Activated naive CD4-positive, alpha-beta T cell treated with anti-CD3 and anti-CD28 coated beads, Interleukin-2, amount 50 U/mL, for 24 hours (primary cell): ENCODE measurements around the gene ASB10.

ENCODE experiments used
- H3K27ac Mint-ChIP-seq: one replicate; pipeline ENCODE4 v1.8.0; 2021; ENCODE audit warnings: mild to moderate bottlenecking, mixed read lengths
- H3K27me3 Mint-ChIP-seq: one replicate; pipeline ENCODE4 v1.8.0; 2021; ENCODE audit warnings: mixed read lengths
- H3K36me3 Mint-ChIP-seq: one replicate; pipeline ENCODE4 v1.8.0; 2021; ENCODE audit warnings: mixed read lengths
- H3K4me1 Mint-ChIP-seq: one replicate; pipeline ENCODE4 v1.8.0; 2021; ENCODE audit warnings: mixed read lengths
- H3K4me3 Mint-ChIP-seq: one replicate; pipeline ENCODE4 v1.8.0; 2021; ENCODE audit warnings: mild to moderate bottlenecking, mixed read lengths
- H3K9me3 Mint-ChIP-seq: one replicate; pipeline ENCODE4 v1.8.0; 2021; ENCODE audit warnings: mixed read lengths

Gene ASB10

DNA sequence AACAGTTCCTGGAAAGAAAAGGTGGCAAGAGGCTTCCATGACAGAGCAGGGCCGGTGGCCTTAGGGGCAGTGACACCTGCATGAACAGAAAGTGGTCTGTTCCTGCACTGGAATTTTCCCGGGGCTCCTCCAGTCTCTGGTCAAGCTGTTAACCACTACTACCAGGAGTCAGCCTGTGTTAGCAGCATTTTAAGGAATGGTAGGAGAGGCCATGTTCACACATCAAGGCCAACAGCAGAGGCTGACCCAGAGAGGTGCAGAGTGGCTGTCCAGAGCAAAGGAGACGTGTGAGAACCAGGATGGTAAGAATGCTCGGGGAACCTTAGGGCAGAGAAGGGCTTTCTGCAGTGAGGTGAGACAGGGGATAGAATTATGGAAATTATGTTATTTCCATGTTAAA lies 14.7 kb upstream of the ASB10 start:
- no peak overlapping the region for H3K27ac Mint-ChIP-seq
- H3K4me1 Mint-ChIP-seq = peaks cover 9% of the 10 kb centered on the region

DNA sequence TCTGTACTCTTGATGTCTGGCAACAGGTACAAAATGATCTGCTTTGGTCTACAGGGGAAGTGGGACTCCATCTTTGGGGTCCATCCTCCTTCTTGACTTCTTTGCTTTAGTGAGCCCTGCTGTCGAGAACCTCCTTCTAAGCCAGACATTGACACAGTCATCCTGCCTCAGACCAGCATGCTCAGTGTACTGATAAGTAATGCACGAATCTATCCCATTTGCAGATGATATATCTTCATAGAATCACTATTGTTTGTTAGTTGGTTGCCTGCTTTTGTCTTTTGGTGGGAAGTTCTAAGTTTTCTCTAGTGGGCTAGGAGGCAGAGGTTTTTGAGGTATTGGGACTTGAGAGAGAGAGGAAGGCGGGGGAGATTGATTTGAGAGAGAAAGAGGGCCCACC lies 14.3 kb upstream of the ASB10 start:
- no peaks in the 10 kb centered on the region for H3K36me3 Mint-ChIP-seq

More for the DNA sequence above, 14.7 kb upstream of the ASB10 start:
- H3K4me3 Mint-ChIP-seq = no peak overlapping the region
- H3K36me3 Mint-ChIP-seq = no peaks in the 10 kb centered on the region
- no peaks in the 10 kb centered on the region for H3K27me3 Mint-ChIP-seq
- H3K9me3 Mint-ChIP-seq = no peaks in the 10 kb centered on the region

DNA sequence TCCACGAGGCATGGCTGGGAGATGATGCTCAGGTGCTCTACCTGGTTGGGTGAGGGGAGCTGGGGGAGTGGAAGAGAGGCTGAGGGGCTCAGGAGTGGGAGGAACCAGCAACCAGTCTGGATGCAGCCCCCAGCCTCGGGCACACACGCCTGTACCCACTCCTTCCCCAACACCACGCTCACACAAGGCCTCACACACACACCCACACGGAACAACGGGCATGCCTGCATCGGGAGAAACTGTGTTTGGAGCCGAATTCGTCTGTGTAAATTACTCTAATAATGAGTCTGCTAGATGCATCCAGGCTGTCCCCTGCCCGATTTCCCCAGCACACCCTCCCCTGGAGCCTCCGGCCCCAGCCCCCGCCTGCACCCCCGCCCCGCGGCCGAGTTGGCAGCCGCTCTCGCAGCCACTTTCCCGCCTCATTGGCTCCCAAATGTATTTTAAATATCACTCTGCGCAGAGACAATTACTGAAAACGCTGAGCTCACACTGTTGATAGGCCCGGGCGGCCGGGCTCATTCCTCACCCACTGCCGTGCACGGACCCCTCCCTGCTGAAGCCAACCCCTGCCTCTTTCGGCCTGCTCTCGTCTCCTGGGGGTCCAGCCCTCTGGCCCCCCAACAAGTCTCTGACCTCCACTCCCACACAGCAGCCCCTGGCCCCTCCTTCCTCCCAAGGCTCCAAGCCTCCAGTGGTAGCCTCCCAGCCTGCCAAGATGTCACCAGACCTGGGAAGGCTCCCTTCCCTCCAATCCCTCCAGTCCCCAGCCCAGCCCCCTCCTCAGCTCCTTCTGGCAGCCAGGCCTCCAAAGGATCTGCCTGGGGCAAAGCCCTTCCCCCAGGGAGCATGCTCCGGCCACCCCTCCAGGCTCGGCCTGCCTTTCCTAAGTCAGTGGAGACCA lies 12.1 kb upstream of the ASB10 start:
- Mint-ChIP-seq H3K27ac (no peak overlapping the region), H3K9me3 (no peaks in the 10 kb centered on the region), H3K4me1 (no peaks in the 10 kb centered on the region), H3K27me3 (peaks cover 5% of the 10 kb centered on the region), H3K36me3 (no peaks in the 10 kb centered on the region), H3K4me3 (no peak overlapping the region)

More for the DNA sequence above, 14.3 kb upstream of the ASB10 start:
- H3K9me3 Mint-ChIP-seq = no peaks in the 10 kb centered on the region
- H3K27me3 Mint-ChIP-seq = no peaks in the 10 kb centered on the region
- H3K4me1 Mint-ChIP-seq = peaks cover 5% of the 10 kb centered on the region
- no peak overlapping the region for H3K4me3 Mint-ChIP-seq
- no peak overlapping the region for H3K27ac Mint-ChIP-seq

DNA sequence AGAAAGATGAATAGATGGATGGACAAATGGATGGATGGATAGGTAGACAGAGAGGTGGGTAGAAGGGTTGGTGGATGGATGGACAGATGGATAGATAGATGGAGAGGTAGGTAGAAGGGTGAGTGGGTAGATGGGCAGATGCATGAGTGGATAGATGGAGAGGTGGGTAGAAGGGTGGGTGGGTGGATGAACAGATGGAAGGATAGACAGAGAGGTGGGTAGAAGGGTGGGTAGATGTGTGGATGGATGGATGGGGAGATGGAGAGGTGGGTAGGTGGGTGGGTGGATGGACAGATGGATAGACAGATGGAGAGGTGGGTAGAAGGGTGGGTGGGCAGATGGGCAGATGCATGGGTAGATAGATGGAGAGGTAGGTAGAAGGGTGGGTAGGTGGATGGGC lies 10.9 kb upstream of the ASB10 start:
- Mint-ChIP-seq H3K9me3 (no peaks in the 10 kb centered on the region), H3K27ac (no peak overlapping the region), H3K4me1 (no peaks in the 10 kb centered on the region), H3K27me3 (peaks cover 5% of the 10 kb centered on the region), H3K36me3 (no peaks in the 10 kb centered on the region), H3K4me3 (no peak overlapping the region)

DNA sequence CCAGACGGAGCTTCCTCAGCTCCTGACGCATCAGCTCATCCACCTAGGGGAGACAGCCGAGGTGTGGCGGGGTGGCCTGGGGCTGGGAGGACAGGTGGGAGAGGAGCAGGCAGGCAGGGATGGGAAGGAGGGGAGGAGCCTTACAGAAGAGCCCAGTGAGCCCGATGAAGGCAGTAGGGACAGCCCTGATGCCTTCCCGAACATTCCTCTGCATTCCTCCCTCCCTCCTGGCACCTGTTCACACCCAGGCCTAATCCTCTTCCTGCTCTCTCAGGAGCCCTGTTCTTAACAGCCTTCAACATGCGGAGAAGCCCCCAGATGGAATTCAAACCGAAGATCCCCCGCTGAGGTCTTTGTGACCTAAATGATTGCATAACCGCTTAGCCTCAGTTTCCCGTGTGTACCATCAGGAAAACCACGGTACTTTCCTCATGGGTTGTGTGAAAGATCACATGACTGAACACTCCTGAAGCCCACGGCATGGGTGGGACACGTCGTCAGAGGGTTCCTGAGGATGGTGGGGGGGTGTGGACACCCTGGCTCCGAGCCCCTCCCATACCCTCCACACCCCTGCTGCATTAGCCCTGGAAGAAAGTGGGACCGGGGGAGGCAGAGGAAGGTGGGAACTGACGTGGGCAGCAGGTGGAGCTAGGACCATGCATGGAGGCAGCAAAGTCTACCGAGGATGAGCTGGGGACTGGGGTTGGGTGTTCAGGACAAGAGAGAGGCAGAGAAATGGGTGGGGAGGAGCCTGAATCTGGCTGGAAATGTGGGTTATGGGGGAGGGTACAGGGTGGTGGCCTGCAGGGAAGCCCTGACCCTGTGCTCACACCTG lies 8.8 kb upstream of the ASB10 start:
- Mint-ChIP-seq H3K9me3 (no peaks in the 10 kb centered on the region), H3K4me1 (no peaks in the 10 kb centered on the region), H3K36me3 (no peaks in the 10 kb centered on the region), H3K27ac (no peak overlapping the region), H3K4me3 (no peak overlapping the region), H3K27me3 (peaks cover 5% of the 10 kb centered on the region)

DNA sequence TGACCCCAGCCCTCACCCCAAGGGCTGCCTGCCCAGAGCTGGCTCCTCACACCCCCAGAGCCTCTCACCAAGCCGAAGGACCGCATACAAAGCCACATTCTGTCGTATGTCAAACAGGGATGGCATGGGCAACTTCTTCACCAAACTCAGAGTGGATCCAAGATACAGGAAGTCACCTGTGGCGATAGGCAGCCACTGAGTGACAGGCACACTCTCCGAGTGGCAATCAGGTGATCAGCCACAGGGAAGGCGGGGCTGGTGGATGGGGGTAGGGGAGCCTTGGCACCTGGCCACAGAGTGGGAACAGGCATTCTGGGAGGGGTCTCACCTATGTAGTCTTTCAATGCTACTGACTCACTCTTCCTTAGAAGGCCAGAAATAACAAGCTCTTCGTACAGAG lies 7.1 kb upstream of the ASB10 start:
- Mint-ChIP-seq H3K4me1 (no peaks in the 10 kb centered on the region), H3K9me3 (no peaks in the 10 kb centered on the region), H3K4me3 (no peak overlapping the region), H3K27ac (no peak overlapping the region), H3K36me3 (no peaks in the 10 kb centered on the region), H3K27me3 (peaks cover 7% of the 10 kb centered on the region)

DNA sequence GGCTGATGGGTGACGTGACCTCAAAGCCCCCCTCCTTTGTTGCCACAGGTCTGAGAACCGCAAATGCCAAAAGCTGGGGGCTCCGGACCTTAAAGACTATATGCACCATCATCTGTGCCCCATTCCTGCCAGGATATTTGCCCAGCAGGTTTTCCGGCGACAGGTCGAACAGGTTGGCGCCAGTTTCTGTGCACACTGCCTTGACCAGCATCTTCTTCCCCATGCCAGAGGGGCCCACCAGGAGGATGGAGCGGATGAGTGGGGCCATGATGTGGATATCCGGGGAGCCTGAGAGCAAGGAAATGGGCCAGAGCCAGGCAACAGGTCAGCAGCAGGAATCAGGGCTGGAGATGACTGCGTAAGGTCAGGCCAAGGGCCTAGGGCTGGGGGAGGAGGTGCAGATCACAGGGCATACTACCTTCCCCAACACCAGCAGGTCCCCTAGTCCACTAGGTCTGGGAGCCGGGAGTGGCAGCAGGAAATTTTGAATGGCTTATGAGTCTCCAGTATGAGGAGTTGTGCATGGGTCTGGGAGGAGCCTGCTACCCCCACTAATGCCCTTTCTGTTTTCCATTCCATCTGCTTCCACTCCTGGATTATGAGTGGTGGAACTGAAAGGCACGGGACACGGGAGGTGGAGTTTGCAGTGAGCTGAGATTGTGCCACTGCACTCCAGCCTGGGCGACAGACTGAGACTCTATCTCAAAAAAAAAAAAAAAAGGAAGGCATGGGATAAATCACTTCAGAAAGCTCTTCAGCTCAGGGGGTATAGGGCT lies 6.3 kb upstream of the ASB10 start:
- Mint-ChIP-seq H3K36me3 (no peaks in the 10 kb centered on the region), H3K27ac (no peak overlapping the region), H3K4me3 (no peak overlapping the region), H3K4me1 (no peaks in the 10 kb centered on the region), H3K27me3 (peaks cover 7% of the 10 kb centered on the region), H3K9me3 (no peaks in the 10 kb centered on the region)

DNA sequence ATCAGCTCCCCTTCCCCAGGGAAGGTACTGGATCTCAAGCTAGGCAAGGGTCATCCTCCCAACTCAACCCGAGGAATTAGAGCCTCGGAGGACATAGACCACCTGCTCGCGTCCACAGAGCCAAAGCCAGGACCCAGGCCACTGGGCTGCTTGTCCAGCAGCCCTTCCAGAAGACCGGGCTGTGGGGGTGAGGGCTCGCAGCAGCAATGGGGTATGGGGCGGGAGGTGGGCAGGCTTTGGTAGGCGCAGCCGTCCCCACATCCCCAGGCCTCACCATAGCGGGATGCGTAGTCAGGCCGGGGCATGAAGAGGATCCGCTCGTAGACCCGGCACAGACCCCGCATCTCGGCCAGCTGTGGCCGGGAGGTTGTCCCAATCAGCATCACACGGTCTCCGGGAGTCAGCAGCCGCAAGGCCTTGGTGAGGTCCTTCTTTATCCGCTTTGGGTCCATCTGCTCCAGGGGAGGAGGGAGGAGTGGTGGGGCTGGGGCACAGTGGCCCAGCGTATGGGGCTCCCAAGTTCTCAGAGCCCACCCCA lies 5.0 kb upstream of the ASB10 start:
- Mint-ChIP-seq H3K9me3 (no peaks in the 10 kb centered on the region), H3K4me3 (no peak overlapping the region), H3K27me3 (peaks cover 7% of the 10 kb centered on the region), H3K4me1 (no peaks in the 10 kb centered on the region), H3K27ac (no peak overlapping the region), H3K36me3 (no peaks in the 10 kb centered on the region)

DNA sequence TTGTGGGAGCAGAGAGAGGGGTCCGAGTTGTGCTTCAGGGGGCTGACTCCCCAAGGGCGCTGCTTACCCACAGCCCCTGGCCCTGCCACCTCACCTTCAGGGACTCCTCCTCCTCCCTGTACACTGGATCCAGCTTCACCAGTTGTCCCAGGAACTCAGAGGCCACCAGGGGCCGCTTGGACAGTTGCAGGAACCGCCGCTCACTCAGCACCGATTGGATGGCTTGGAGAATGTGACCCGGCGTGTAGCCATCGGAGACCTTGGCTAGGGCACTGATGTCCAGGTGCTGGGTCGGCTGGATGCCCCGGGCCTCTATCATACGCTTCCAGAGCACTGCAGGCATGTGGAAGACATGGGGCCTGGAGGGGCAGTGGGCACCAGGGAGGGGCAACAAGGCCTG lies 4.5 kb upstream of the ASB10 start:
- Mint-ChIP-seq H3K4me1 (no peaks in the 10 kb centered on the region), H3K4me3 (no peak overlapping the region), H3K27me3 (peaks cover 7% of the 10 kb centered on the region), H3K27ac (no peak overlapping the region), H3K36me3 (no peaks in the 10 kb centered on the region), H3K9me3 (no peaks in the 10 kb centered on the region)

DNA sequence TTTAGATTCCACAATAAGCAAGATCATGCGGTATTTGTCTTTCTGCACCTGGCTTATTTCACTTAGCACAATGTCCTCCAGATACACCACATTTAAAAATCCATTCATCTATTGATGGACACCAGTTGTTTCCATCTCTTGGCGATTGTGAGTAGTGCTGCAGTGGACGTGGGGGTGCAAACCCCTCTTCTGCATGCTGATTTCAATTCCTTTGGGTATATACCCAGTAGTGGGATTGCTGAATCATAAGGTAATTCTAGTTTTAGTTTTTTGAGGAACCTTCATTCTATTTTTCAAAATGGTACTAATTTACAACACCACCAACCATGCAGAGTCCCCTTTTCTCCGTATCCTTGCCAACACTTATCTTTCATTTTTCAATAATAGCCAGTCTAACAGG lies 2.0 kb upstream of the ASB10 start:
- Mint-ChIP-seq H3K36me3 (no peaks in the 10 kb centered on the region), H3K4me1 (no peaks in the 10 kb centered on the region), H3K4me3 (no peak overlapping the region), H3K27me3 (peaks cover 2% of the 10 kb centered on the region), H3K27ac (no peak overlapping the region), H3K9me3 (no peaks in the 10 kb centered on the region)

DNA sequence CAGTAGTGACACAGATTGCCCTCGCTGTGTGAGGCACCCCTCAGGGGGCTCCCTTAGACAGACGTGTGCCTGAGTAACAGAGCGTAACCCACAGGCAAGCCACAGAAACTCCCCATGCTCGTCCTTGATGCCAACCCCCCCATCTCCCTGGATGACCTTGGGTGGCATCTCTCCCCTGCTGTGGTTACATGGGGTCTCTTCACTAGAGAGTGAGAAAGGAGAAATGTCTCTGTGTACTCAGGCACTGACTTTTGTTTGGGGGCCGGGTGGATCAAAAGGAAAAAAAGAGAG lies 1.1 kb upstream of the ASB10 start:
- H3K4me3 Mint-ChIP-seq = no peak overlapping the region
- no peaks in the 10 kb centered on the region for H3K9me3 Mint-ChIP-seq
- no peaks in the 10 kb centered on the region for H3K4me1 Mint-ChIP-seq
- no peak overlapping the region for H3K27ac Mint-ChIP-seq
- no peaks in the 10 kb centered on the region for H3K36me3 Mint-ChIP-seq
- peaks cover 2% of the 10 kb centered on the region for H3K27me3 Mint-ChIP-seq

DNA sequence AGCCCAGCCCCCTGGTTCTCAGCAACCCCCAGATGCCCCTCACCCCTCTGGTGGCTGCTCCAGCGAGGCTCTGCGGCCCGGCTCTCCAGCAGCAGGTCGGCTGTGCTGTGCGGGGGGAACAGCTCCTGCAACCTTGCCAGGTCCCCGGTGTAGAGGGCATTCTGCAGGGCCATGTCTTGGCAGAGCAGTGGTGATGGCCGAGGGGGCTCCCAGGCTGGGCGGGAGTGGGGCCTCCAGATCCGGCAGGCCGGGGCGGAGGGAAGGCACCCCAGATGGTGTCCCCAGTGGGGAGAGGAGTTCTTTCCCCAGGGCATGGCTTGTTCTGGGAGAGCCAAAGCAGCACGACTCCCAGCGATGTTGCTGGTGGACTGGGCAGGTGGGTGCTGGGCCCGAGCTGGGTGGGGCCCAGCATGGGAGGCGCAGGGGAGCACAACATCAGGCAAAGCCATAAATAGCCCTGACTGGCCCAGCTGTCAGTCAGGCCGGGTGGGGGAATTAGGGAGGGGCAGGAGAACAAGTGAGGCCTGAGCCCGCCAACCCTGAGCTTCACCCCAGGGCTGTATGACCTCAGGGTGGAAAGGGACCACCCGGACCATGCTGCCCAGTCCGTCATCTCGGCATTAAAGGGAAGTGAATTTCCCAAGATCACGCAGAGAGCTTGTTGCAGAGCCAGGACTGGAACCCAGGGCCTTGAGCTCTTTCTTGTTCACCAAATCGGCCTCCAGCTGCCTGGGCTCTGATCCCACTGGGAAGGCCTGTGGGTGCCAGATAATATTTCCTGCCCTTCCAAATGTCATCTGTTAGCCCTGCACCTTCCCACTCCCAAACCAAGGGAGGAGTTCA lies 580 bp upstream of the ASB10 start:
- Mint-ChIP-seq H3K27me3 (peaks cover 2% of the 10 kb centered on the region), H3K4me3 (no peak overlapping the region), H3K9me3 (no peaks in the 10 kb centered on the region), H3K27ac (no peak overlapping the region), H3K4me1 (no peaks in the 10 kb centered on the region), H3K36me3 (no peaks in the 10 kb centered on the region)

DNA sequence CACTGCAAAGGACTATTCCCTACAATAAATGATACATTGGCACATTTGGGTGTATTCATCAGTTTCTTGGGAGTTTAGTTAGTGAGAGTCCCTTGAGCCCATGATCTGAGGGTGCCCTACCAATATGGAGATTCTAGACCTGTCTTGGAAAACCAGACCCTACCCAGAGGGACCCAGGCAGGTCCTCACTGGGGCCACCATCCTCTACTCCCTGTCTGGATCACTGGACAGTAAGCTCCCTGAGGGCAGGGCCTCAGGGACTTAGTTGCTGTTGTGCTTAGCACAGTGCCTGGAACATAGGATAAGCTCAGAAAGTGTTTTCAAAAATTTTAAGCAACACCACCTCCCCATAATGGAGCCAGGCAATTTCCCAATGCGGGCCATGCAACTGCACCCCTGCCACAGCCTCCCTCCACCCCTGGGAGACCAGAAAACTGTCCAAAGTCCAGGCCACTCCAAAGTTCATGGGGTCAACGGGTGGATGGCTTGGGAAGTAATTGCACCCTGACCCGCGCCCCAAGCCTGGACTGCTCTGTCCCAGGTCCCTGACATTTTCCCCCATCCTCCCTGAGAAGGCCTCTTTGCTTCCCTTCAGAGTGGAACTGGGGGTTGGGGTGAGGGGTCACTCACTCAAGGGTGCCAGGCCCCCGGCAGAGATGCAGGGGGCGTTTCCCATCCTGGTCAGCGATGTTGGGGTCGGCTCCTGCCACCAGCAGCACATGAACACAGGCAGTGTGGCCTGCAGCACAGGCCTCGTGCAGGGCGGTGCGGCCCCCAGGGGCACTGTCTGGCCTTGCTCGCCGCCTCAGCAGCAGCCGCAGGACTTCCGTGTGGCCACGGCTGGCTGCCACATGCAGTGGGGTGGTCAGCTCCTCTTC lies 1.0 kb downstream of the ASB10 start:
- Mint-ChIP-seq H3K27me3 (peaks cover 2% of the 10 kb centered on the region), H3K4me1 (no peaks in the 10 kb centered on the region), H3K36me3 (no peaks in the 10 kb centered on the region), H3K27ac (no peak overlapping the region), H3K4me3 (no peak overlapping the region), H3K9me3 (no peaks in the 10 kb centered on the region)

DNA sequence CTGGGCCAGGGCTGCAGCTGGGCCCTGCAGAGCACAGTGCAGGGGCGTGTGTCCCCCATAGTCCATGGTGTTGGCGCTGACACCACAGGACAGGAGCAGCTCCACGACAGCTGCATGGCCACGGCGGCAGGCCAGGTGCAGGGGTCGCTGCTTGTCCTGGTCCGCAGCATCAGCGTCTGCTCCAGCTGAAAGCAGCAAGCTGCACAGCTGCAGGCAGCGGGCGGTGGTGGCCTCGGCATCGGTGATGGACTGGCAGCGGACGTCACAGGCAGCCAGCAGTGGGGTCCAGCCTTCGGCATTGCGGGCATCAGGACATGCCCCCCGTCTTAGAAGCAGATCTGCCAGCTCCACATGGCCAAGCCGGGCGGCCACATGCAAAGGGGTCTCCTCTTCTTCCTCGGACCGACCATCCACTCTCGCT lies 6.0 kb downstream of the ASB10 start:
- no peak overlapping the region for H3K4me3 Mint-ChIP-seq

More for the DNA sequence above, 6.0 kb downstream of the ASB10 start:
- Mint-ChIP-seq H3K36me3 (no peaks in the 10 kb centered on the region), H3K9me3 (no peaks in the 10 kb centered on the region), H3K27me3 (peaks cover 1% of the 10 kb centered on the region), H3K4me1 (no peaks in the 10 kb centered on the region), H3K27ac (no peak overlapping the region)
